Neural crest cell (in vitro differentiated cells): Measurements from ENCODE around the gene KRT6A. TPM values are rescaled to one million over a fixed set of nuclear protein-coding genes. Genes with fewer than 3 reads are reported as not detected.

Experiments
- DNase-seq: peaks from one replicate; pipeline ENCODE4 v3.0.0; 2021; ENCODE audit warnings: low read depth, mixed read lengths, low spot score
- H3K27ac Mint-ChIP-seq: one replicate; pipeline ENCODE4 v1.8.0; 2021; ENCODE audit warnings: mild to moderate bottlenecking, mixed read lengths; ENCODE audit not compliant: unreplicated experiment
- H3K27me3 Mint-ChIP-seq: 2 replicates; pipeline ENCODE4 v1.8.0; 2021; ENCODE audit warnings: low read depth, mild to moderate bottlenecking, mixed read lengths
- H3K36me3 Mint-ChIP-seq: 2 replicates; pipeline ENCODE4 v1.8.0; 2021; ENCODE audit warnings: low read depth, mild to moderate bottlenecking, mixed read lengths
- H3K4me1 Mint-ChIP-seq: 2 replicates; pipeline ENCODE4 v1.8.0; 2021; ENCODE audit warnings: mixed read lengths
- H3K4me3 Mint-ChIP-seq: one replicate; pipeline ENCODE4 v1.8.0; 2021; ENCODE audit warnings: mild to moderate bottlenecking, mixed read lengths
- H3K9me3 Mint-ChIP-seq: 2 replicates; pipeline ENCODE4 v1.8.0; 2021; ENCODE audit warnings: mixed read lengths
- CTCF ChIP-seq: fragments of 200-600 bp; sonication (generic); conservative IDR thresholded peaks from 2 replicates; pipeline ENCODE4 v1.5.0; 2021; ENCODE audit warnings: antibody characterized with exemption, mild to moderate bottlenecking
- total RNA-seq: library from RNA; stranded (reverse); gene quantifications from 2 replicates; pipeline ENCODE4 v1.2.1, GENCODE V29; 2021

Gene KRT6A
- total RNA-seq, 1 donor from 2014 or later = not detected

- H3K4me1 Mint-ChIP-seq = no peaks in the 10 kb centered on the region
- no peak for TF ChIP-seq CTCF
- H3K27ac Mint-ChIP-seq = no peak overlapping the region
- H3K4me3 Mint-ChIP-seq = no peak overlapping the region
- H3K36me3 Mint-ChIP-seq = no peaks in the 10 kb centered on the region
- DNase-seq = no peak
- H3K9me3 Mint-ChIP-seq = no peaks in the 10 kb centered on the region
- H3K27me3 Mint-ChIP-seq = peaks cover 12% of the 10 kb centered on the region
Observed at GRCh38 chr12:52521175-52521567, 28.1 kb upstream of the KRT6A start.

GRCh38 chr12:52519826-52520662 lies 27.0 kb upstream of the KRT6A start, which contains the start of gene KRT5:
KRT5 (minus strand) TSS chr12:52520394; CDS start chr12:52520296, 98 bp downstream.
- H3K9me3 Mint-ChIP-seq = no peaks in the 10 kb centered on the region
- no peaks in the 10 kb centered on the region for H3K36me3 Mint-ChIP-seq
- no peaks in the 10 kb centered on the region for H3K4me1 Mint-ChIP-seq
- H3K27ac Mint-ChIP-seq = no peak within 1 kb of the TSS
- peaks cover 12% of the 10 kb centered on the region for H3K27me3 Mint-ChIP-seq
- DNase-seq = no peak
- H3K4me3 Mint-ChIP-seq = no peak within 1 kb of the TSS
- no peak for TF ChIP-seq CTCF

- H3K9me3 Mint-ChIP-seq = no peaks in the 10 kb centered on the region
- H3K27me3 Mint-ChIP-seq = peaks cover 12% of the 10 kb centered on the region
Observed at GRCh38 chr12:52519387-52519703, 26.3 kb upstream of the KRT6A start.

GRCh38 chr12:52518574-52519386 lies 25.7 kb upstream of the KRT6A start:
- H3K36me3 Mint-ChIP-seq = no peaks in the 10 kb centered on the region
- H3K27me3 Mint-ChIP-seq = peaks cover 12% of the 10 kb centered on the region
- DNase-seq = no peak
- TF ChIP-seq CTCF = no peak
- H3K4me1 Mint-ChIP-seq = no peaks in the 10 kb centered on the region
- no peaks in the 10 kb centered on the region for H3K9me3 Mint-ChIP-seq
- H3K4me3 Mint-ChIP-seq = no peak overlapping the region
- no peak overlapping the region for H3K27ac Mint-ChIP-seq

More at GRCh38 chr12:52519387-52519703, 26.3 kb upstream of the KRT6A start:
- Mint-ChIP-seq H3K36me3 (no peaks in the 10 kb centered on the region), H3K4me3 (no peak overlapping the region), H3K27ac (no peak overlapping the region), H3K4me1 (no peaks in the 10 kb centered on the region)
- DNase-seq = no peak
- TF ChIP-seq CTCF = no peak

GRCh38 chr12:52517888-52518287 lies 24.8 kb upstream of the KRT6A start:
- H3K4me3 Mint-ChIP-seq = no peak overlapping the region
- H3K9me3 Mint-ChIP-seq = no peaks in the 10 kb centered on the region
- TF ChIP-seq CTCF = no peak
- DNase-seq = no peak
- H3K27ac Mint-ChIP-seq = no peak overlapping the region
- no peaks in the 10 kb centered on the region for H3K4me1 Mint-ChIP-seq
- no peaks in the 10 kb centered on the region for H3K36me3 Mint-ChIP-seq
- peaks cover 12% of the 10 kb centered on the region for H3K27me3 Mint-ChIP-seq
